ENCODE data around the gene AK1.
"Not testable (repeated sequence)": the region's sequence is repeated elsewhere in the genome, so short reads cannot be mapped to it uniquely, and the experiment has no call there.

The AK1 gene

GRCh38 chr9:127841087-127841835, 36.2 kb downstream of the AK1 start:
- Histone ChIP-seq H3K4me3 (ENCODE audit: low read length) (no peak overlapping the region), H3K4me1 (ENCODE audit: control insufficient read depth, insufficient read depth, low read length) (peaks cover 59% of the 10 kb centered on the region), H3K9me3 (ENCODE audit: control insufficient read depth, low read length) (no peaks in the 10 kb centered on the region), H3K27me3 (replicated peaks; ENCODE audit: control insufficient read depth, insufficient read depth, low read length) (no peaks in the 10 kb centered on the region), H3K9ac (ENCODE audit: low read length) (peak overlapping the region; percentile 94), H3K36me3 (ENCODE audit: control insufficient read depth, insufficient read depth, low read length, severe bottlenecking) (peaks cover 35% of the 10 kb centered on the region)
- no peak for DNase-seq (ENCODE audit: low read depth)

- Histone ChIP-seq H3K4me1 (ENCODE audit: control insufficient read depth, insufficient read depth, low read length) (peaks cover 62% of the 10 kb centered on the region), H3K9me3 (ENCODE audit: control insufficient read depth, low read length) (no peaks in the 10 kb centered on the region), H3K27me3 (replicated peaks; ENCODE audit: control insufficient read depth, insufficient read depth, low read length) (no peaks in the 10 kb centered on the region), H3K4me3 (ENCODE audit: low read length) (peak overlapping the region; percentile 70), H3K36me3 (ENCODE audit: control insufficient read depth, insufficient read depth, low read length, severe bottlenecking) (peaks cover 35% of the 10 kb centered on the region), H3K9ac (ENCODE audit: low read length) (peak overlapping the region; percentile 94)
- peak; percentile 89 for DNase-seq (ENCODE audit: low read depth)
Observed at GRCh38 chr9:127838375-127839078, 38.9 kb downstream of the AK1 start.

DNA sequence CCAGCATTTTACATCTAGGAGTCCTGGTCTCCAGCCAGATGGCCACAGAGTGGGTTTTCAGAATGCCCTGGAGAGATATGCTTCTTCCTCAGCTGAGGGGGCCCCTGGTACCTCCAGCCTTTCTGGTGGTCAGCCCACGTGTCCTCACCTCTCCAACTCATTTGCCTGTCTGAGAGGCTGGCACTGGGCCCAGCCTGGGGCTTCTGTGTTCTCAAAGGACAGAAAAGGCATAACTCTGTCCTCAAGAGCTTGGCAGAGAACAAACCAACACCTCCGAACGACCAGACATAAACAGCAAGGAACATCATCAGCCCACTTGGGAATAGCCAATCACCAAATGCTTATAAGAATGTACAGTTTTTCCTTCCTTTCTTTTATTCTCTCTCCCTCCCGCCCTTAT, 40.1 kb downstream of the AK1 start:
- Histone ChIP-seq H3K4me3 (ENCODE audit: low read length) (peak overlapping the region; percentile 70), H3K27me3 (replicated peaks; ENCODE audit: control insufficient read depth, insufficient read depth, low read length) (no peaks in the 10 kb centered on the region), H3K9ac (ENCODE audit: low read length) (peak overlapping the region; percentile 94), H3K36me3 (ENCODE audit: control insufficient read depth, insufficient read depth, low read length, severe bottlenecking) (peaks cover 28% of the 10 kb centered on the region), H3K9me3 (ENCODE audit: control insufficient read depth, low read length) (no peaks in the 10 kb centered on the region), H3K4me1 (ENCODE audit: control insufficient read depth, insufficient read depth, low read length) (peaks cover 71% of the 10 kb centered on the region)
- peak; percentile 32 for DNase-seq (ENCODE audit: low read depth)

- not testable (repeated sequence) for DNase-seq (ENCODE audit: low read depth); H3K9me3 ChIP-seq (ENCODE audit: control insufficient read depth, low read length); H3K27me3 ChIP-seq (replicated peaks; ENCODE audit: control insufficient read depth, insufficient read depth, low read length)
- H3K9ac ChIP-seq (ENCODE audit: low read length): peak overlapping the region; percentile 94
- peak overlapping the region; percentile 5 for H3K4me3 ChIP-seq (ENCODE audit: low read length)
- peaks cover 77% of the 10 kb centered on the region for H3K4me1 ChIP-seq (ENCODE audit: control insufficient read depth, insufficient read depth, low read length)
- H3K36me3 ChIP-seq (ENCODE audit: control insufficient read depth, insufficient read depth, low read length, severe bottlenecking): peaks cover 22% of the 10 kb centered on the region
Observed at GRCh38 chr9:127836561-127836960, 40.9 kb downstream of the AK1 start.

- Histone ChIP-seq H3K36me3 (ENCODE audit: control insufficient read depth, insufficient read depth, low read length, severe bottlenecking) (peaks cover 17% of the 10 kb centered on the region), H3K4me1 (ENCODE audit: control insufficient read depth, insufficient read depth, low read length) (peaks cover 77% of the 10 kb centered on the region), H3K4me3 (ENCODE audit: low read length) (peak overlapping the region; percentile 5), H3K9me3 (ENCODE audit: control insufficient read depth, low read length) (no peaks in the 10 kb centered on the region), H3K27me3 (replicated peaks; ENCODE audit: control insufficient read depth, insufficient read depth, low read length) (no peaks in the 10 kb centered on the region), H3K9ac (ENCODE audit: low read length) (peak overlapping the region; percentile 94)
- DNase-seq (ENCODE audit: low read depth): peak; percentile 91
Observed at GRCh38 chr9:127835991-127836516, 41.4 kb downstream of the AK1 start.

DNA sequence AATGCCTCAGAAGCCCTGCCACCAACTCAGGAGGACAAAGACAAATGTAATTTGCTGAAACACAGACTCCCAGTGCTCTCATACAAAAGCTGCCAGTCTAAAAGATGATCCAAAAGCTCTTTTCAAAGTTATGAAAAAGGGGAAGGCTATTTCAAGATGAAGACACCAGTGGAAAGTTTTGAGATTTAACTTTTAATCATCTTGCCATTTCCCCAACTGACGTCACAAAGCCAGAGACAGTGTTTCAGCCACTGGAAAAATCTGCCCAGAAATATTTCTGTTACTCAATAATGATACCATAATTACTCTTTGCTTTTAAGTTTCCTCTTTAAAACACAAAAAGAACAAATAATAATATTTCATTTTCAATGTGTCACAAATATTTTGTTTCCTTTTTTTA, 43.9 kb downstream of the AK1 start:
- Histone ChIP-seq H3K36me3 (ENCODE audit: control insufficient read depth, insufficient read depth, low read length, severe bottlenecking) (peaks cover 12% of the 10 kb centered on the region), H3K27me3 (replicated peaks; ENCODE audit: control insufficient read depth, insufficient read depth, low read length) (no peaks in the 10 kb centered on the region), H3K9ac (ENCODE audit: low read length) (peak overlapping the region; percentile 63), H3K4me1 (ENCODE audit: control insufficient read depth, insufficient read depth, low read length) (peaks cover 72% of the 10 kb centered on the region), H3K9me3 (ENCODE audit: control insufficient read depth, low read length) (no peaks in the 10 kb centered on the region), H3K4me3 (ENCODE audit: low read length) (peak overlapping the region; percentile 24)
- DNase-seq (ENCODE audit: low read depth): peak; percentile 63

GRCh38 chr9:127832248-127832647, 45.2 kb downstream of the AK1 start:
- Histone ChIP-seq H3K27me3 (replicated peaks; ENCODE audit: control insufficient read depth, insufficient read depth, low read length) (no peaks in the 10 kb centered on the region), H3K4me1 (ENCODE audit: control insufficient read depth, insufficient read depth, low read length) (peaks cover 70% of the 10 kb centered on the region), H3K4me3 (ENCODE audit: low read length) (no peak overlapping the region), H3K36me3 (ENCODE audit: control insufficient read depth, insufficient read depth, low read length, severe bottlenecking) (peaks cover 17% of the 10 kb centered on the region), H3K9ac (ENCODE audit: low read length) (peak overlapping the region; percentile 25), H3K9me3 (ENCODE audit: control insufficient read depth, low read length) (no peaks in the 10 kb centered on the region)
- DNase-seq (ENCODE audit: low read depth): no peak

DNA sequence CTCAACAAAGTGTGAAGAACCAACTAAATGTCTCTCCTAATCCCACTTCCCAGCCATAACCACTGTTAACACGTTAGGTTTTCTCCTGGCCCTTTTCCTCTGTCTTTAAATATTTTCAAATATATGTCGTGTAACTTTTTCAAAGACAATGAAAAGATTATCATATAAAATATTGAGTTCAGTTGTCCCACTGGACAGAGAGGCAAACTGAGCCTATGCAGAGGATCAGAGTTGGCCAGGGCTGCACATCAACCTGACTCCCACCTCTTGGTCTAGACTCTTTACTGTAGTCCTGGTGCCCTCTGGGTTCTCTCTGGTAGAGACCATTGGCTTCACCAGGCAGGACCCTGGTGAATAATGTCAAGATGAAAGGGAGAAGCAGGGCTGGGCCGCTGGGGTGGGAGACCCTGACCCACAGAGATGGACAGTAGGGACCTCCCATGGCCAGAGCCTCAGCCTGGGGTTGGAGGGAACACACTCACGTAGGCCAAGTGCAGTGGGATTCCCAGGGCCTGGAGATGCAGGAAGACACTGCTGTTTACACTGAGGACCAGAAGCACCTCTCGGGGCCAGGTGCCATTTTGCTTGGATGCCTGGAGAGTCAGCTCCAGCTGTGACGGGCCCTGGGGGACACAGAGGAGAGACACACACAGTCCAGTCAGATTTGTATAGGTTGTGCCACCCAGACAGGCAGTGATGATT, 48.1 kb downstream of the AK1 start:
- H3K36me3 ChIP-seq (ENCODE audit: control insufficient read depth, insufficient read depth, low read length, severe bottlenecking): peaks cover 43% of the 10 kb centered on the region
- no peaks in the 10 kb centered on the region for H3K27me3 ChIP-seq (replicated peaks; ENCODE audit: control insufficient read depth, insufficient read depth, low read length)
- peak overlapping the region; percentile 83 for H3K9ac ChIP-seq (ENCODE audit: low read length)
- no peak for DNase-seq (ENCODE audit: low read depth)
- H3K9me3 ChIP-seq (ENCODE audit: control insufficient read depth, low read length): no peaks in the 10 kb centered on the region
- H3K4me1 ChIP-seq (ENCODE audit: control insufficient read depth, insufficient read depth, low read length): peaks cover 46% of the 10 kb centered on the region
- no peak overlapping the region for H3K4me3 ChIP-seq (ENCODE audit: low read length)

DNA sequence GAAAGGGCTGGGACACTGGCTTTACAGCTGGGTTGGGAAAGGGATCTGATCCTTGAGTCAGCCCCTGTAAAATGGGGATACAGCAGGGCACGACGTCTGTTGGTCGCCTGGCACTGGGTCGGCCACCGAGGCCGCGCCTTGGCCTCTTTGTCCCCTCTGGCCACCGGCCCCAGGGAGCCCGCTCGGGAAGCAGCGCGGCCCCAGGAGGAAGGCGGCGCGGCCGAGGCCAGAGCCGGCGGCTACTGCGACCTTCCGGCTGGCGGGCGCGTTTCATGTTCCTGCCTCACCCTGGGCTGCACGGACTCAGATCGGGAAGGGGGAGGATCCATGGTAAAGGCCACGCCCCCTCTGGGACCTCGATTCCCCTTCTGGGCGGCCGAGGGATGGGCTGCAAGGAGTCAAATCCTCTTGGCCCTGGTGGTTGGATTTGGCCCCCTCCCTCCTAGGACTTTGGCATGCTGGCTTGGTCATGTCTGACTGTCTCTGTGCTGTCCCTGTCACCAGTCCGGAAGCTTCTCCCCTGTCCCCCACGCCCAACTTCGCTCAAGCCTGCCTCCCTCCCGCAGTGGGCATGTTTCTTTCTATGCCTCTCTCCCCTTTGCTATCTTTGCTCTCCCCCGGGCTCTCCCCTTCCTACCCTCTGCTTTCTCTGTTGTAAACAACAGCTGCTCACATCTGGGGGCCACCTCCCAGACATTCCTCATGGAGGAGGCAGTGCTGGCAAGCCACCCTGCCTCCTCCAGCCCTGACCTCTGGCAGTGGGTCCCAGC, 49.0 kb downstream of the AK1 start:
- no peaks in the 10 kb centered on the region for H3K9me3 ChIP-seq (ENCODE audit: control insufficient read depth, low read length)
- peaks cover 51% of the 10 kb centered on the region for H3K36me3 ChIP-seq (ENCODE audit: control insufficient read depth, insufficient read depth, low read length, severe bottlenecking)
- H3K27me3 ChIP-seq (replicated peaks; ENCODE audit: control insufficient read depth, insufficient read depth, low read length): no peaks in the 10 kb centered on the region
- peaks cover 38% of the 10 kb centered on the region for H3K4me1 ChIP-seq (ENCODE audit: control insufficient read depth, insufficient read depth, low read length)
- DNase-seq (ENCODE audit: low read depth): peak; percentile 60
- H3K9ac ChIP-seq (ENCODE audit: low read length): peak overlapping the region; percentile 83
- H3K4me3 ChIP-seq (ENCODE audit: low read length): peak overlapping the region; percentile 50

GRCh38 chr9:127826253-127826913, 51.1 kb downstream of the AK1 start:
- H3K4me3 ChIP-seq (ENCODE audit: low read length): no peak overlapping the region
- H3K9ac ChIP-seq (ENCODE audit: low read length): no peak overlapping the region
- peaks cover 29% of the 10 kb centered on the region for H3K4me1 ChIP-seq (ENCODE audit: control insufficient read depth, insufficient read depth, low read length)
- H3K27me3 ChIP-seq (replicated peaks; ENCODE audit: control insufficient read depth, insufficient read depth, low read length): no peaks in the 10 kb centered on the region
- H3K9me3 ChIP-seq (ENCODE audit: control insufficient read depth, low read length): no peaks in the 10 kb centered on the region
- peaks cover 61% of the 10 kb centered on the region for H3K36me3 ChIP-seq (ENCODE audit: control insufficient read depth, insufficient read depth, low read length, severe bottlenecking)
- DNase-seq (ENCODE audit: low read depth): no peak

Data from adipocyte (in vitro differentiated cells).